ENCODE measurements around the gene IER5L.
A peak's percentile ranks its signal among the peaks of the same experiment; 100 is the strongest.

IER5L gene

DNA sequence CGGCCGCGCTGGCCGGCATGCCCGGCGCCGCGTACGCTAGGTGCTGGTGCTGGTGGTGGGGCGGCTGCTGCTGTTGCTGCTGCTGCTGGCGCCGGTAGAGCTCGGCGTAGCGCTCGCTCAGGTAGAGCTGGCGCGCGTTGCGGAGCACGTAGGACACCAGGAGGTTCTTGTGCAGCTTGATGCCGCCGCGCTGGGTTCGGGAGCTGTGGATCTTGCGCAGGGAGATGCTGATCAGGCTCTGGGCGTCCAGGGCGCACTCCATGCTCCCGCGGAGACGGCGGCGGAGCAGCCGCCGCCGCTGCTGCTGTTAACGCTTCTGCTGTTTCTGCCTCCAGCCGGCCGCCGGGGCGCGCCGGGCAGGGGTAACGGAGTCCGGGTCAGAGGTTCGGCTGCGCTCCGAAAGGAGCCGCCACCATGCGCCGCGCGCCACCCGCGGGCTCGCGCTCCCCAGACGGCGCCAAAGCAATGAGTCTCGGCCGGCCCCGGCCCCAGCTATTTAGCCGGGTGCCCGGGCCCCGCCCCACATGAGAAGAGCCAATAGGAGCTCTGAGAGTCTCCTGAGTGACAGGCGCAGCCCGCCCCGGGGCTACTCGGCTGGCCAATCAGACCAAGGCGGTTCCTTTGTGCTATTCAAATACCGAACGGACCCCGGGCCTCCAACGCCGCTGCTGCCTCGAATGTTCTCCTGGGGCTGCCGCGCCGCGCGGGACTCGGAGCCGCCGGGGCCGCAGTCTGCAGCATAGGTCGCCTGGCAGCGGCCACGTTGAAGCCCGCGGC is at the start of gene IER5L:
TSS of gene IER5L (minus strand) at position 471 of the 777 bp plus-strand sequence. CDS start at position 262, 209 bp downstream.
- peak; percentile 97 for DNase-seq (ENCODE audit: low spot score)

DNA sequence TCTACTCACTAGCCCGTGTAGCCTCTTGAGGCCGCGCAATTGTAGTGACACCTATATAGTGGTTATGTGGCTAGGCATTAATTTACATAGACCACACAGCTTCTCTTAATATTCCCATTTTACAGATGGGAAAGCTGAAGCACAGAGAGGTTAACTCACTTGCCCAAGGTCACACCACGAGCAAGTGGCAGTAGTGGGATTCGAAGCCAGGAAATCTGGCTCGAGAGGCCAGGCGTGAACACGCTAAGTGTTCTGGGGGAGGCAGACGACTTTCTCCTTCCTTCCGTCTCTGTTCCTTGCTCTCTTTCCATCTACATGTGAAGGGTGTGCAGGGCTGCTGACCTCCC is 49.8 kb upstream of the IER5L start:
- DNase-seq (ENCODE audit: low spot score) = no peak

DNA sequence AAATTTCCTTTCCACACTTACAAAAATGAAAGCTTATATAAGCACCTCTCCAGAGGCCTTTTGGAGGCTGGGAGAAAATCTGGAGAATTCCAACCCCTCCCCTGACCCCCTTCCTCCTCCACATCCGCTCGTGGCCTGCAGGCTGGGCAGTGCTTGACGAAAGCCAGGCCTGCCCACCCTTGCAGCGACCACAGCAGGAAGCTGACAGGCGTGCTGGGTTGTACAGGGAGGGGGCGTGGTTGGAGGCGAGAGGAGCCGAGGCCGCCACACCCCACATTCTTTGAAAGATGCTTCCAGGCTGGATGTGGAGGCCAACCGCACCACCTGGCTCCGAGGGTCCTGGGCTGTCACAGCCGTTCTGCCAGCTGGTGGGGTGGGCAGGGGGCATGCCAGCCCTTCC is 47.8 kb upstream of the IER5L start:
- DNase-seq (ENCODE audit: low spot score) = no peak

DNA sequence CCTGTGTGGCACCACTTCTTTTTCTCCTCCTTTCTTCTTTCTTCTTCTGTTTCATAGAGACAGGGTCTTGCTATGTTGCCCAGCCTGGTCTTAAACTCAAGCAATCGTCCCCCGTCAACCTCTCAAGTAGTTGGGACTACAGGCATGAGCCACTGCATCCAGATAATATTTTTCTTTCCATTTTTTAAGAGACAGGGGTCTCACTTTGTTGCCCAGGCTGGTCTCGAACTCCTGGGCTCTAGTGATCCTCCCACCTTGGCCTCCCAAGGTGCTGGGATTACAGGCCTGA is 47.4 kb upstream of the IER5L start:
- DNase-seq (ENCODE audit: low spot score) = no peak

DNA sequence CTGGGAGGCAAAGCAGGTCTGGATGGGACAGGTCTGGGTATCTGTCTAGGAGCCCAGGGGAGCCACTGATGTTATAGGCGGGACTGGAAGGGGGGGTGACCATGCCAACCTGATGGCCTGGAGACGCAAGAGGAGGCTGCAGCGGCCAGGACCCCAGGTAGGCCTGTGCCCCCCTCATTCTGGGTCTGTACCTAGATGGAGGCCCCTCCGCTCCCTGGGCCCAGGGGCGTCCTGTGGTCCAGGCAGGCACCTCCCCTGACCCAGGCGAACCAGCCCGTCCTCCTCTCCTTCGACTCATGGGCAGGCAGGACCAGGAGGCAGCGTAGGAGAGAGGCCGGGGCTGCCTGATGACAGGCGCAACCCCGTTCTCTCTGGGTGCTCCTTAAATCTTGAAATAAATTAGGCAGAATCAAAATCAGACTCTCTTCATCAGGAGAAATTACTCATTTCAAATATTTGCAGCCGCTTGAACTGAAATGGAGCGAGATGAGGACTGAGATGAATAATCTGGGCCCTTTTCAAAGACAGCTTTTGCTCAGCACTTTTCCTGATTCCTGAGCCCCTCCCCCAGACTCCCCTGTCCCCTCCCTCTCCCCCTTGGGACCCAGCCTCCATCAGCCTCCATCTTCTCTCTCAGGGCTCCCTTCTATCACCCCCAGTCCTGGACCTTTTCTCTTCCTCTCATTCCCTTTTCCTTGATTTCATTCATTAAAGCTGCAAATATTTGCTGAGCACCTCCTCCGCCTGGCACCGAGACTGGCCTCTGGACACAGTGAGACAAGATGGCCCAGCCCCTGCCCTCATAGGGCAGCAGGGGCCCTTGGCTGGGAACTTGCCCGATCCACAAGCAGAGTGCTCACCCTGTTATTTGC is 46.8 kb upstream of the IER5L start:
- DNase-seq (ENCODE audit: low spot score) = no peak

DNA sequence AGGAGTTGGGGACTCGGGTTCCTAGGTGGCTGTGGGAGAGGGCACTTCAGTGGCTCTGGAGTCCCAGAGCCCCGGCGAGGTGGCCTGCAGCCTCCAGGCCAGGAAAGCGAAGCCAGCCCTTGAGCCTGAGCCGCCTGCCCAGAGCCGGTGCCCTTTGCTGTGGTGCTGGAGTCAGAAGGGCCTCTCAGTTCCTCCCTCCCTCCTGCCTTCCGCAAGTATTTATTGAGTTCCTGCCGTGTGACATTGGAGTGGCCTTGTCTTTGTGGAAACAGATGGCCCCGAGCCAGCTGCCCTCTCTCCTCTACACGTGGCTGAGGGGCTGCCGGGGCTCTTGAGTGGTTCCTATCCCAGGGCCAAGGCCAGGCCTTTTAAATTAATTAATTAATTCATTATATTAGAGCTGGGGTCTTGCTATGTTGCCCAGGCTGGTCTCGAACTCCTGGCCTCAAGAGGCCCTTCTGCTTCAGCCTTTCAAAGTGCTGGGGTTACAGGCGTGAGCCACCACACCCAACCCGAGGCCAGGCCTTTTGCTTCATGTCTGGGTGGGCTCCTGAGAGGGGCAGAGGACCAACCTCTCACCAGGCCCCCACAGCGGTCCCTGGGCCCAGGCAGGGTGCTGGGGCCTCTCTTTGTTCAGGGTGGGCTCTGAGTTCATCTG is 45.6 kb upstream of the IER5L start:
- DNase-seq (ENCODE audit: low spot score) = no peak

DNA sequence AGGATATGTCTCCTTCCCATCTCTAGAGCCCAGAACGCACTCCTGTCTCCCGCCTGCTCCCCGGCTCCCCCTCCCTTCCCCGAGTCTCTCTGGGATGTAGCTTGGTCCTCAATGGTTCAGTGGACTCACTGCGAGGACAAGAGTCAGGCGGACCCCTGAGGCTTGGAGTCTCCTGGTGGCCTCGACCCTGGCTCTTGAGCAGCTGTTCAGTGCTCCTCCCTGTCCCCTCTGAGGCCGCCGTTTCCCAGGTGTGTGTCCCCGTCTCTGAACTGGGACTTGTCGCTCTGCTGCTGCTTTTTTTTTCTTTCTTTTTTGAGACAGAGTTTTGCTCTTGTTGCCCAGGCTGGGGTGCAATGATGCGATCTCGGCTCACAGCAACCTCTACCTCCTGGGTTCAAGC is 44.8 kb upstream of the IER5L start:
- no peak for DNase-seq (ENCODE audit: low spot score)

DNA sequence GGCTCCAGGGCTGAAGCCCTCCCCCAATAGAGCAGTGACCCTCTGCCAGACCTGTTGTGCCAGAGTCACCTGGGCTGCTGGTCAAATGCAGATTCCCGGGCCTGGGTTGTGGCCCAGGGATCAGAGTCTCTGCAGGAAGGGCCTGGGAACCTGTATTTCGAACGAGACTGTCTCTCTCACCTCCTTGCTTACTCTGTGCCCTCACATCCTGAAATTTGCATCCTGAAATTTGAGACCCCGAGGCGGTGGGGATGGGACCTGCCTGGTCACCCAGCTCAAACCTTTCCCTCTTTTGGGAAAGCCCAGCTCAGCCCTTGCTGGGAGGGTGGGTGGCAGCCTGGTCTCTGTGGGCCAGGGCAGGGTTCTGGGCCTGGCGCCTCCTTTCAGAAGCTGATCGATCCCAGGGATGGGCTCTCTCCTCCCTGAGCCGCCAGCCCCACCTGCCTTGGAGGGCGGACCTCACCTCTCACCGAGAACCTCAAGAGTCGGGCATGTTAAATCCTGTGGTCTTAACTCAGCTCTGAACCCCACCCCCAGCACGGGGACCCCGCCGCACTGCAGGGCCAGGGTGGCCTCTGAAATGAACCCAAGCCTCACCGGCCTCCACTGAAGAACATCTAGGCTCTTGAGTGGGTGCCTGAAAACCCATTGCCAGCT is 44.0 kb upstream of the IER5L start:
- no peak for DNase-seq (ENCODE audit: low spot score)

DNA sequence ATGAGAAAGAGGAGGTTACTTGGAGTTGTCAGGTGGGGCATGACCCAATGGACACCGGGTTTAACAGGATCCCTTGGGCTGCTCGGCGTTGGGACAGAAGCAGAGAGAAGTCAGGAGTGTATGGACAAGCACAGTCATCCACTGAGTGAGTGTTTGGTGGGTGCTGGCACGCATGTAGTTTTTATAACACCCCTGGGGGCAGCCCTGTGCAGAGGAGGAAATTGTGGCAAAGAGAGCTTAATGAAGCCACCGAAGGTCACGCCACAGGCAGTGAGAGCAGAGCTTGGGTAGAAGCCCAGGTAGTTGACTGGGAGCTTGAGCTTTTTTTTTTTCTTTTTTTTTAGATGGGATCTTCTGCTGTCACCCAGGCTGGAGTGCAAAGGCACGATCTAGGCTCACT is 43.2 kb upstream of the IER5L start:
- DNase-seq (ENCODE audit: low spot score) = no peak

DNA sequence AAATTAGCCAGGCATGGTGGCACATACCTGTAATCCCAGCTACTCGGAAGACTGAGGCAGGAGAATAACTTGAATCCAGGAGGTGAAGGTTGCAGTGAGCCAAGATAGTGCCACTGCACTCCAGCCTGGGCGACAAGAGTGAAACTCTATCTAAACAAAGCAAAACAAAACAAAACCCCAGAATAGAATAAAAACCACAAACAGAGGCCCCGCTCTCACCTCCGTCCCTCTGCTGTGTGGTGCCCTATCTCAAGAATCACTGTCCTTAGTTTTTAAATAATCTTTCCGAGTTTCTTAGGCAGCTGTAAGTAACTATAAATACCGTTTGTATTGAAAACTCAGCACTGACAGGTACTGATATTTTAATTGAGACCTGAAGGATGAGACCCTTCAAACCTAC is 42.7 kb upstream of the IER5L start:
- no peak for DNase-seq (ENCODE audit: low spot score)

DNA sequence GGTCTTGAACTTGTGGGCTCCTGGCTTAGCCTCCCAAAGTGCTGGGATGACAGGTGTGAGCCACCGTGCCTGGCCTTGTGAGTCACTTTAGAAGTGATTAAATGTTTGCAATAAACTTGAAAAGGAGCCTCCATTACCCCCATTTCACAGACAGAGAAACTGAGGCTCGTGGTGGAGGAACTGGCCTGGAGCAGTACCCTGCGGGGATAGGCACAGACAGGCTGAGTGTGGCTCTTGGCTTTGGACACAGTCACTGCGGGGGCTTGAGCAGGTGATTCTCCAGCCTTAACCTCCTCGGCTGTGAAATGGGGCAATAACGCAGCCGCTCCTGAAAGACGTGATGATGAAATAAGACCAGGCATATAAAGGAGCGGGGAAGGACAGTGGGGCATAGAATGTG is 40.9 kb upstream of the IER5L start:
- DNase-seq (ENCODE audit: low spot score) = no peak

DNA sequence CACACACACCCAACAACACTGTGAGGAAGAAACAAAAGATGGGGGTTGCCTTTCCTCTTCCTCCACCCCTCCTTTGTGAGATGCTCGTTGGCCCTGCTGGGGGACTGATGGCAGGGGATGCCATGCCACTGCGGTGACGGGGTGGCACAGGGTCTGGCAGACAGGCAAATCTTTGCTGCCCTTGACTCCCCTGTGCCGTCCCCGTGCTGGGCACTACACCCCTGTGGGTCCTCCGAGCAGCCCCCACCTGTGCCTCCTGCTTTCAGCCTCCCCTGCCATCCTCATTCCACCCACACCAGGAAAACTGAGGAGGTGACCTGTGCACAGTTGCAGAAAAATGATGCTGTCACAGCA is 40.2 kb upstream of the IER5L start:
- DNase-seq (ENCODE audit: low spot score) = no peak

DNA sequence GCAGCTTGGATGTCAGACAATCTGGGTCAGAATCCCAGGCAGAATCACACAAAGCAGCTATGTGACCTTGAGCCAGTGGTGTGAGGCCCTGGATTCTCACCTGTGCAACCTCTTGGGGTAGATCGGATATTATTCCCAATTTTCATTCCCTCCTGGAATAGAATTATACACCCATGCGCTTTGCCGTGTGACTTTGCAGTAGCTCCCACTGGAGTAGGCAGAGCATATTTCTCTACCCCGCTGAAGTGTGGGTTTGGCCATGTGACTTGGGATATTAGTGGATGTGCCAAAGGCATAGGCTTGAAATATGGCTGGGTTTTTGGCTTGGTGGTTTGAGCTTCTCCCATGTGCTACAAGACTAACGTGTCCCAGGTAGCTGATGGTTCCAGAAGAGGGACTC is 35.5 kb upstream of the IER5L start:
- DNase-seq (ENCODE audit: low spot score) = no peak

DNA sequence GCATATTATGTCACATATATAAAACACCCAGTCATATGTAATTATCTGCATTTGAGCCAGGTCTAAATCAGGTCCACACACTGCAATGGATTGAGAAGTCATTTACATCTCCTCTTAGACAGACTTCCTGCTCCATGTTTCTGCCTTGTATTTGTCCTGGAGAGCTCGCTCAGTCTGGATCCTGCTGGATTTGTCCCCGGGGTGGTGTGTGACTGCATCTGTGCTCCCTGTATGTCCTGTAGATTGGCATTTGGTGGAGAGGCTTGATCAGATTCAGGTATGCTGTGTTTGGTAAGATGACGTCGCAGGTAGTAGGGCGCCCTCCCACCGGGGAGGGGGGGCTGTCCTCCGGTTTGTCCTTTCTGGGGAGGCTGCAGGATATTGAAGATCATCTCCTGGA is 33.6 kb upstream of the IER5L start:
- no peak for DNase-seq (ENCODE audit: low spot score)

DNA sequence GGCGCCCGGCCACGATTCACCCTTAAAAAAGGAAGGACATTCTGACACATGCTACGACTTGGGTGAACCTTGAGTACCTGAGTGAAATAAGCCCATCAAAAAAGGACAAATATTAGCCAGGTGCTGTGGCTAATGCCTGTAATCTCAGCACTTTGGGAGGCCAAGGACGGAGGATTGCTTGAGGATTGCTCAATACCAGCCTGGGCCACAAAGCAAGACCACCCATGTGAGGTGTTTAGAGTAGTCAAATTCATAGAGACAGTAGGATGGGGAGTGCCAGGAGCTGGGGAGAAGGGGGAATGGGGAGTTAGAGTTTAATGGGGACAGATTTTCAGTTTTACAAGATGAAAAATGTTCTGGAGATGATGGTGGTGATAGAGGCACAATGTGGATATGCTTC is 32.1 kb upstream of the IER5L start:
- DNase-seq (ENCODE audit: low spot score) = no peak

DNA sequence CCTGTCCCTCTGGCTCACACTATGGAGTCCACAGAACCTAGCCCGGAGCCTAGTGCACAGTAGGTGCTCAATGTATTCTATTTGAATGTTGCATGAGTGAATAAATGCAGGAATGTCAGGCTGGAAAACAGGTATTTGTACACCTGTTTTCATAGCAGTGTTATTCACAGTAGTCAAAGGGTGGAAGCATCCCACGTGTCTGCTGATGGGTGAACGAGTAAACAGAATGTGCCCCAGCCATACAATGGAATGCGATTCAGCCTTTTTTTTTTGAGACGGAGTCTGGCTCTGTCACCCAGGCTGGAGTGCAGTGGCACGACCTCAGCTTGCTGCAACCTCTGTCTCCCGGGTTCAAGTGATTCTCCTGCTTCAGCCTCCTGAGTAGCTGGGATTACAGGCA is 31.5 kb upstream of the IER5L start:
- no peak for DNase-seq (ENCODE audit: low spot score)

DNA sequence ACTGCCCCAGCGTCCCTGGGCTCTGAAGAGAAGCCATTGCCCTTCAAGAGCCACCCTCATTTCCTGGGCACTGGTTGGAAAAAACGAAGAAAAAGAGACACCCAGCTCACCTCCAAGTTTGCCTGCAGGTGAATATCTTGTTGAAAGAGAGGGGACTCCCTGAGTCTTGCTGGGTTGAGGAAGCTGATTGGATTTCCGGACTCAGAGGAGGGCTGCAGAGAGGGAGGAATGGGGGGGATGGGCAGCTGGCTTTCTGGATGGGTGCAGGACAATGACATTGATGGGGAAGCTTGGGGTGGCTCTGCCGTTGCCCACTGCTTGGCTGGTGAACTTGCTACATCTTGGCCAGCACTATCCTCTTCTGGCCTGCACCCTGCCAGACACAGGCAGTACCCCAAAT is 31.0 kb upstream of the IER5L start:
- no peak for DNase-seq (ENCODE audit: low spot score)

DNA sequence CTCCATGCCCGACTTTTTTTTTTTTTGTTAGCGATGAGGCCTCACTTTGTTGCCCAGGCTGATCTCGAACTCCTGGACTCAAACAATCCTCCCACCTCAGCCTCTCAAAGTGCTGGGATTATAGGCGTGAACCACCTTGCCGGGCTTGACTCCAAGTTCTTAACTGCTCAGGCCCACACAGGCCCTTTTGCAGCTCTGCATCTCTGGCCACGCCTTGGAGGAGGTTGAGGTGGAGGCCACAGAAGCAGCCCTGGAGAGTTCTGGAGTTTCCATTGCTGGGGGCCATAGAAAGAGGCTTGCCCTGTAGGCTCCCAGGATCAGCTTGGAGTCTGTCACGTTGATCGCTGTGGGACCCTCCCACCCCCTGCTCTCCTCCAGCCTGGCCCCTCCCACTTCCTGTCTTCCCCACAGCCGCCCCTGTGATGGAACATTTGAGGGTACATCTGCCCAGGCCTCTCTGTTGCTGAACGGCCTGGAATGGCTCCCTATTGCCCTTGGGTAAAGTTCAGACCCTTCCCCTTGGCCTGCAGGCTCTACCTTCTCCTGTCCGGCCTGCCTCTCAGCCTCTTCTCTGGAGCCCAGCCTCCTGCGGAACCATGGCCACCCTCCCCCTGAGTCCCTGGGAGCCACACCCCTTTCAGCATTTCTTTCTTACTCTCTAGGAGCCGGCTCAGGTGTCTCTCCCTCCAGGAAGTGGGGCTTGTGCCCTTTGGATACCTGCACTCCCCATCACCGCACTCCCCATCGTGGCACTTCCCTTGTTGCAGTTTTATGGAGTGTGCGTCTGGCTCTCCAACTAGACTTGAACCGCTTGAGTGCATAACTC is 30.4 kb upstream of the IER5L start:
- DNase-seq (ENCODE audit: low spot score) = no peak

DNA sequence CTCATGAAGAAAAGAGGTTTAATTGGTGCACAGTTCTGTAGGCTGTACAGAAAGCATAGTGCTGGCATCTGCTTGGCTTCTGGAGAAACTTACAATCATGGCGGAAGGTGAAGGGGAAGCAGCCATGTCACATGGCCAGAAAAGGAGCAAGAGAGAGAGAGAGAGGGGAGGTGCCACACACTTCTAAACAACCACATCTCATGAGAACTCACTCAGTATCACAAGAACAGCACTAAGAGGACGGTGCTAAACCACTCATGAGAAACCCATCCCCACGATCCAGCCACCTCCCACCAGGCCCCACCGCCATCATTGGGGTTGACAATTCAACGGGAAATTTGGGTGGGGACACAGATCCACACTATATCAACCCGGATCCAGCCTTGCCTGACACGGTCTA is 28.8 kb upstream of the IER5L start:
- DNase-seq (ENCODE audit: low spot score) = no peak

DNA sequence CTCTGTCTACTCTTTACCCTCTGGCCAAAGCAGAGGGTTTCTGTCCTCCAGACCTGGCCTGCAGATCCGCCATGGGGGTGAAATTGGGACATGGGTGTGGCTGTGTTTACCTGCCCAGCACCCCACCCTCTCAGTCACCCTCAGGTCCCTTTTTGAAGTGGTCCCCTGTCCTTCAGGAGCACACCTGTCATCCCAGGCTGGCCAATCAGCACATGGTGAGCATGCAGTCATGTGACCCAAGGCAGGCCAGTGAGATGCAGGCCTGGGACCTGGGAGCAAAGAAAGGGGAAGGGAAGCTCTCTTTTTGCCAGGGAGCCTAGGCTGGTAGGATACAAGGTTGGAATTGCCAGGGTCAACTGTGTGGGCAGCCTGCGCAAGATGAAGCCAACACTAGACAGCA is 28.3 kb upstream of the IER5L start:
- DNase-seq (ENCODE audit: low spot score) = no peak

DNA sequence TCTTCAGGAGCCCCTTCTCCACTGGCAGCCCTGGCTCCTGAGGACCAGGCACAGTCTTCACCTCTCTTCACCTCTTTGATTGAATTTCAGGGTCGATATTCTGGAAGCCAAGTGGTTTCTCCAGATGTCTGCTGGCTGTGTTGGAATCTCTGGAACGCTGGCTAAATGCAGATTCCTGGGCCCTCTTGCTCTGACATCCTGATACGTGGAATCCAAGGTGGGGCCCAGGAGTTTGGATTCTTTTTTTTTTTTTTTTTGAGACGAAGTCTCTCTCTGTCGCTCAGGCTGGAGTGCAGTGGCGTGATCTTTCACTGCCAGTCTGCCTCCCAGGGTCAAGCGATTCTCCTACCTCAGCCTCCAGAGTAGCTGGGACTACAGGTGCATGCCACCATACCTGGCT is 26.8 kb upstream of the IER5L start:
- no peak for DNase-seq (ENCODE audit: low spot score)

DNA sequence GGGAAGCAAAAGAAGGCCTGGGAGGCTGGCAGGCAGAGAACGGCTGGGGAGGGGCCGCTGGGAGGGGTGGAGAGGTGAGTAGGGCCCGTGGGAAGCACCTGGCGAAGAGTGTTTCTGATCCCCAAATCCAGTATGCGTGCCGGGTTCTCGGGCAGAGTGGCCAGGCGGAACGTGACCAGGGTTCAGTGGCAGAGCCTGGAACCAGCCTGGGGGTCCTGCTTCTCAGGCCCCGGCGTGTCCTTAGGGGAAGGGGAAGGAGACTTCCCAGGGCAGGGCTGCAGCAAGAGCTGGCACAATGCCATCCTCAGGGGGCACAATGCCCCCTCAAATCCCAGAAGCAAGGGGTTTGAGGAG is 25.5 kb upstream of the IER5L start:
- no peak for DNase-seq (ENCODE audit: low spot score)
